Panc1 (cell line): Measurements from ENCODE around the gene MSMB. TPM values are rescaled to one million over a fixed set of nuclear protein-coding genes. Genes with fewer than 3 reads are reported as not detected.

Experiments used
- ATAC-seq: fragments of 200-7000 bp; cut with Tn5 transposase; 2 replicates; pipeline ENCODE4 v1.9.1; 2020; ENCODE audit warnings: mild to moderate bottlenecking, moderate library complexity
- BruUV-seq: library from RNA; stranded (reverse); fragments of 400-500 nt; replicated peaks from 2 replicates; lab custom pipeline; 2021; lab: Mats Ljungman, UMichigan
- CTCF ChIA-PET: fragments of 300-600 bp; sonication (Branson Sonifier 250); formaldehyde crosslinking; loops from one replicate; lab custom pipeline; 2022; ENCODE audit warnings: antibody characterized with exemption; lab: Charles Lee
- POLR2A ChIA-PET: fragments of 300-600 bp; sonication (Branson Sonifier 250); formaldehyde crosslinking; loops from one replicate; lab custom pipeline; 2022; ENCODE audit warnings: antibody characterized with exemption; lab: Charles Lee
- DNase-seq: peaks from one replicate; pipeline ENCODE4 v3.0.0-alpha.2; 2010; ENCODE audit warnings: low read depth, low spot score
- H3K27ac ChIP-seq: 2 replicates; pipeline ENCODE4 v1.5.1; 2011; ENCODE audit warnings: mild to moderate bottlenecking, low read length, inconsistent platforms
- H3K27me3 ChIP-seq: fragments of 200-500 bp; sonication (Bioruptor generic); 2 replicates; pipeline ENCODE4 v1.6.0; 2014; ENCODE audit warnings: low read length, inconsistent platforms; ENCODE audit not compliant: control insufficient read depth, insufficient read depth
- H3K36me3 ChIP-seq: fragments of 200-500 bp; sonication (Bioruptor generic); 2 replicates; pipeline ENCODE4 v1.5.1; 2014; ENCODE audit warnings: inconsistent platforms, mild to moderate bottlenecking, low read length, moderate library complexity; ENCODE audit not compliant: control insufficient read depth, insufficient read depth
- H3K4me1 ChIP-seq: 2 replicates; pipeline ENCODE4 v1.5.1; 2011; ENCODE audit warnings: inconsistent platforms, mild to moderate bottlenecking, low read length, moderate library complexity; ENCODE audit not compliant: control insufficient read depth, insufficient read depth
- H3K4me3 ChIP-seq, 2 experiments: 2 replicates each; pipeline ENCODE4 v1.5.1; 2011 to 2012; ENCODE audit warnings: low read depth in 2 of 2, low read length in 2 of 2, mild to moderate bottlenecking in 2 of 2, inconsistent platforms in 1 of 2, moderate library complexity in 1 of 2
- H3K9me3 ChIP-seq: fragments of 200-500 bp; sonication (Bioruptor generic); 2 replicates; pipeline ENCODE4 v1.5.1; 2014; ENCODE audit warnings: low read depth, mild to moderate bottlenecking, inconsistent platforms, low read length, moderate library complexity; ENCODE audit not compliant: control insufficient read depth, insufficient read depth
- CTCF ChIP-seq: fragments of 450-650 bp; IDR thresholded peaks from 2 replicates; pipeline ENCODE4 v1.5.1; 2017; ENCODE audit warnings: mild to moderate bottlenecking
- POLR2AphosphoS5 ChIP-seq: IDR thresholded peaks from 2 replicates; pipeline ENCODE4 v1.6.1; 2012; ENCODE audit warnings: mild to moderate bottlenecking, low read depth, low read length, moderate library complexity
- REST ChIP-seq, 2 experiments: IDR thresholded peaks; 2 replicates each; pipeline ENCODE4 v1.6.1; 2011 to 2012; ENCODE audit warnings: low read depth in 2 of 2, control low read depth in 1 of 2, low read length in 1 of 2, mild to moderate bottlenecking in 1 of 2, moderate library complexity in 1 of 2; ENCODE audit not compliant: insufficient read depth in 1 of 2
- SIN3A ChIP-seq: IDR thresholded peaks from 2 replicates; pipeline ENCODE4 v1.6.1; 2012; ENCODE audit warnings: low read depth, mild to moderate bottlenecking, low read length, moderate library complexity, borderline replicate concordance; ENCODE audit not compliant: insufficient read depth
- TCF7L2 ChIP-seq: IDR thresholded peaks from 2 replicates; pipeline ENCODE4 v1.6.1; 2011; ENCODE audit warnings: mild to moderate bottlenecking, low read depth, low read length, inconsistent platforms
- in situ Hi-C: cut with HindIII; loops from 2 replicates; pipeline ENCODE4 v1.10.0; 2016; ENCODE audit warnings: low sequenced_read_pairs, low pct_unique_long_range_greater_than_20kb
- intact Hi-C: fragments of 100-400 bp; cut with micrococcal nuclease; formaldehyde crosslinking; loops from one replicate; pipeline ENCODE4 v1.10.0; 2022; ENCODE audit not compliant: unreplicated experiment
- total RNA-seq: library from RNA; stranded (reverse); gene quantifications from one replicate; pipeline ENCODE4 v1.2.1, GENCODE V29; 2021; ENCODE audit not compliant: unreplicated experiment

MSMB gene
- total RNA-seq, 1 experiment from 2014 or later, result not detected

- no TSS peak for BruUV-seq
- ChIA-PET POLR2A (no interaction called here), CTCF (interaction anchor here (0.7 kb wide), 1 partner anchor 191 kb away, joined by 3 read pairs; no protein-coding TSS in a partner anchor)
- Histone ChIP-seq H3K4me1 (no peaks in the 10 kb centered on the region), H3K36me3 (no peaks in the 10 kb centered on the region), H3K27me3 (no peaks in the 10 kb centered on the region), H3K9me3 (no peaks in the 10 kb centered on the region), H3K4me3 (no peak overlapping the region), H3K27ac (no peak overlapping the region)
- DNase-seq, result no peak
- TF ChIP-seq TCF7L2, result no peak
- TF ChIP-seq CTCF, result peak; percentile 31
- 0 out of 2 replicates have a peak, but pooled peaks have one; percentile 54 for ATAC-seq
- in situ Hi-C loops, result no loop called here
- intact Hi-C loops, result no loop called here
Observed at GRCh38 chr10:46035923-46036849, 9.9 kb downstream of the MSMB start.

GRCh38 chr10:46033602-46034011 lies 12.5 kb downstream of the MSMB start:
- Histone ChIP-seq H3K4me1 (peaks cover 12% of the 10 kb centered on the region), H3K9me3 (no peaks in the 10 kb centered on the region), H3K4me3 (no peak overlapping the region), H3K27me3 (no peaks in the 10 kb centered on the region), H3K36me3 (no peaks in the 10 kb centered on the region), H3K27ac (no peak overlapping the region)
- intact Hi-C loops (no loop called here), in situ Hi-C loops (no loop called here)
- ATAC-seq (no peak), DNase-seq (no peak)
- ChIA-PET CTCF (no interaction called here), POLR2A (no interaction called here)
- TF ChIP-seq POLR2AphosphoS5 (no peak), SIN3A (no peak), CTCF (no peak), TCF7L2 (no peak), REST (IDR thresholded peaks at IDR 0.05; ENCODE audit: insufficient read depth in 1 of 2, low read depth in 2 of 2, low read length in 1 of 2) (no peak)
- BruUV-seq, result no TSS peak
